Transverse colon (tissue), 3 donors: ENCODE results near the gene HEATR5B.
"Not testable (repeated sequence)": the region's sequence is repeated elsewhere in the genome, so short reads cannot be mapped to it uniquely, and the experiment has no call there.

ENCODE experiments used
- CTCF ChIP-seq, 5 experiments: fragments of 200-600 bp in 3 of 5; fragments of 450-650 bp in 2 of 5; sonication (generic) in 3 of 5; IDR thresholded peaks; 1 replicate in 2 of 5; 2 replicates in 3 of 5; pipeline ENCODE4 v1.5.1; 2016 to 2017; ENCODE audit warnings: antibody characterized with exemption in 5 of 5, inconsistent platforms in 3 of 5, mild to moderate bottlenecking in 2 of 5, moderate library complexity in 1 of 5
- POLR2A ChIP-seq: fragments of 450-650 bp; IDR thresholded peaks from one replicate; pipeline ENCODE4 v1.6.1; 2016; ENCODE audit warnings: antibody characterized with exemption, mild to moderate bottlenecking, moderate library complexity

- not testable (repeated sequence) for TF ChIP-seq CTCF (IDR thresholded peaks at IDR 0.05); POLR2A
Observed at GRCh38 chr2:36945240-36945639, 138.9 kb downstream of the HEATR5B start.
